ENCODE measurements around the gene DAAM1. TPM values are rescaled to one million over a fixed set of nuclear protein-coding genes. Genes with fewer than 3 reads are reported as not detected.

Gene DAAM1
- total and polyA plus RNA-seq, 2 donors from 2014 or later: 5.3 to 47.8 TPM

DNA sequence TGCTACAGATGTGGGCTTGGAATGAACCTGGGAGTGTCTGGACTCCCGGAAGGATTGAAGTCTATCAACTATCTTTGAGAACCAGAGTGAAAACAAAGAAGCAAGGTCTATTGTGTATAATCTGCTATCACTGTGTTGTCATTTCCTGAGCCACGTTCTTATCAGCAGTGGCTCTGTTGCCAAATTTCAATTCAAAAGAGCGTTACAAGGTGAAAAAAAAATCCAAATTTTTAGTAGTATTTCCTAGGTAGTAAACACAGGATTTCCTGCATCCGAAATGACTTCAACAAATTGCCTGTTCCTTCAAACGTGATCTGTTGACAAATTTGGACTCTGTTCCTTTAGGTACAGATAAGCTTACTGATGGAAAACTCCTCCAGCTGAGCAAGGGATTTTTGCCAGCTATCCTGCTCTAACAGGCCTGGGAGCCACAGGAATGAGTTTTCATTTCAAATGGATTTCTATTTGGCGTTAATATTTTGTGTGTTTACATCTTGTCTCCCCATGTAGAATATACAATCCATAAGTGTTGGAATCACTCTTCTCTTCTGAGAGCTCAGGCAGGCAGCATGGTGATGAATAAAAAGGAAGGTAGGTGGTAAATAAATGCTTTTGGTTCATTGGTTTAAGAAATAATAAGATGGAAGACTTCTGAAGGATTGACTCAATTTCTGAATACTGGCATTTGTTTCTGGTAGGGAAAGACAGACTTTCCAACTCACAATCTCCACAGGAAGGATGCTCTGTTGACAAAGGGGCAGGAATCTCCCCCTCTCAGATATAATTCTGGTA is 218.2 kb downstream of the DAAM1 start:
- Histone ChIP-seq H3K27ac (ENCODE audit: low read depth in 2 of 2, low read length in 2 of 2) (peak overlapping the region in 1 of 2 donors; percentile 62), H3K4me3 (ENCODE audit: low read length in 3 of 3) (no peak overlapping the region), H3K4me1 (ENCODE audit: control insufficient read depth in 2 of 3, insufficient read depth in 2 of 3, low read depth in 1 of 3, low read length in 3 of 3) (no peaks in the 10 kb centered on the region), H3K9ac (ENCODE audit: low read length in 3 of 3) (no peak overlapping the region), H3K36me3 (ENCODE audit: control insufficient read depth in 2 of 3, insufficient read depth in 3 of 3, low read length in 3 of 3) (no peaks in the 10 kb centered on the region), H3K9me3 (ENCODE audit: control insufficient read depth in 2 of 3, insufficient read depth in 1 of 3, low read length in 3 of 3) (no peaks in the 10 kb centered on the region), H3K27me3 (ENCODE audit: control insufficient read depth, insufficient read depth, low read length) (no peaks in the 10 kb centered on the region)
- TF ChIP-seq, protein P1, sequence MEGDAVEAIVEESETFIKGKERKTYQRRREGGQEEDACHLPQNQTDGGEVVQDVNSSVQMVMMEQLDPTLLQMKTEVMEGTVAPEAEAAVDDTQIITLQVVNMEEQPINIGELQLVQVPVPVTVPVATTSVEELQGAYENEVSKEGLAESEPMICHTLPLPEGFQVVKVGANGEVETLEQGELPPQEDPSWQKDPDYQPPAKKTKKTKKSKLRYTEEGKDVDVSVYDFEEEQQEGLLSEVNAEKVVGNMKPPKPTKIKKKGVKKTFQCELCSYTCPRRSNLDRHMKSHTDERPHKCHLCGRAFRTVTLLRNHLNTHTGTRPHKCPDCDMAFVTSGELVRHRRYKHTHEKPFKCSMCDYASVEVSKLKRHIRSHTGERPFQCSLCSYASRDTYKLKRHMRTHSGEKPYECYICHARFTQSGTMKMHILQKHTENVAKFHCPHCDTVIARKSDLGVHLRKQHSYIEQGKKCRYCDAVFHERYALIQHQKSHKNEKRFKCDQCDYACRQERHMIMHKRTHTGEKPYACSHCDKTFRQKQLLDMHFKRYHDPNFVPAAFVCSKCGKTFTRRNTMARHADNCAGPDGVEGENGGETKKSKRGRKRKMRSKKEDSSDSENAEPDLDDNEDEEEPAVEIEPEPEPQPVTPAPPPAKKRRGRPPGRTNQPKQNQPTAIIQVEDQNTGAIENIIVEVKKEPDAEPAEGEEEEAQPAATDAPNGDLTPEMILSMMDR (IDR thresholded peaks at IDR 0.05; ENCODE audit: borderline replicate concordance, extremely low read depth, insufficient read depth): no peak
- peak in 1 of 5 donors; percentile 45 for DNase-seq
- no peak for FAIRE-seq
- intact Hi-C loops (cut with DNase I): no loop called here

DNA sequence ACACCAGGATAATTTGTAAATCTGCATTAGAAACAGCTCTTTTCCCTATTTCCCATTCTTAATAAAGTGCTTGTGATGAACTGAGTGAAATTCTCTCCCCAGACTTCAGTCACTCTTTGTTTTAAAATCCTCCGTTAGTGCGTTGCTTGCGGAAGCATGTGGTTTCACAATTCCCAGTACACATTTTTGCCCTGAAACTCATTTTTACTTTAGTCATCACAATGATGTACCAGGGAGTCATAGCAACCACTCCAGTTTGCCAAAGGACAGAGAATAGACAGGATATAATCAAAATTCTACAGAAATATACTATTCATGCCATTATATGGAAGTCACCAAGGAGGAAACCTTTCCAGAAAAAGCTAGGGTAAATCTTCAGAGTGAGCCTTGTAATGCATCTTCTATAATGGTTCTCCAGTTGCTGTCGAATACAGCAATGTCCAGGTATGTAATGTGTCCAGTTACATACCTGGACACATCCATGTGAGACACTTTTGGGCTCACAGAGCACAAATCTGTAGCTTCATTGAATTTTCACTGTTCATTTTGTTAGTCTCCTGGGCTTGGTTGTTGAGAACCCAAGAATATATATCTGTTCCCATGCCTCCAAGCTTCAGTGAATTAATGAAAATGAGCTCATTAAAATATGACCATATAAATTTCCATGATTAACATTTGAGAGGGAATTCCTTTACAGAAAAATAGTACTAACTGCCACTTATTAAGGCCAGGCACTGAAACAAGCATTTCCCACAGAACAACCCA is 219.0 kb downstream of the DAAM1 start:
- H3K4me1 ChIP-seq (ENCODE audit: control insufficient read depth in 2 of 3, insufficient read depth in 2 of 3, low read depth in 1 of 3, low read length in 3 of 3): no peaks in the 10 kb centered on the region
- DNase-seq (peak in 1 of 5 donors; percentile 19), FAIRE-seq (no peak)
- H3K27me3 ChIP-seq (ENCODE audit: control insufficient read depth, insufficient read depth, low read length): no peaks in the 10 kb centered on the region
- H3K4me3 ChIP-seq (ENCODE audit: low read length in 3 of 3): no peak overlapping the region
- TF ChIP-seq, protein P1 (IDR thresholded peaks at IDR 0.05; ENCODE audit: borderline replicate concordance, extremely low read depth, insufficient read depth): no peak
- H3K27ac ChIP-seq (ENCODE audit: low read depth in 2 of 2, low read length in 2 of 2): peak overlapping the region in 1 of 2 donors; percentile 62
- H3K9me3 ChIP-seq (ENCODE audit: control insufficient read depth in 2 of 3, insufficient read depth in 1 of 3, low read length in 3 of 3): no peaks in the 10 kb centered on the region
- no peaks in the 10 kb centered on the region for H3K36me3 ChIP-seq (ENCODE audit: control insufficient read depth in 2 of 3, insufficient read depth in 3 of 3, low read length in 3 of 3)
- no peak overlapping the region for H3K9ac ChIP-seq (ENCODE audit: low read length in 3 of 3)
- intact Hi-C loops (cut with DNase I): no loop called here

DNA sequence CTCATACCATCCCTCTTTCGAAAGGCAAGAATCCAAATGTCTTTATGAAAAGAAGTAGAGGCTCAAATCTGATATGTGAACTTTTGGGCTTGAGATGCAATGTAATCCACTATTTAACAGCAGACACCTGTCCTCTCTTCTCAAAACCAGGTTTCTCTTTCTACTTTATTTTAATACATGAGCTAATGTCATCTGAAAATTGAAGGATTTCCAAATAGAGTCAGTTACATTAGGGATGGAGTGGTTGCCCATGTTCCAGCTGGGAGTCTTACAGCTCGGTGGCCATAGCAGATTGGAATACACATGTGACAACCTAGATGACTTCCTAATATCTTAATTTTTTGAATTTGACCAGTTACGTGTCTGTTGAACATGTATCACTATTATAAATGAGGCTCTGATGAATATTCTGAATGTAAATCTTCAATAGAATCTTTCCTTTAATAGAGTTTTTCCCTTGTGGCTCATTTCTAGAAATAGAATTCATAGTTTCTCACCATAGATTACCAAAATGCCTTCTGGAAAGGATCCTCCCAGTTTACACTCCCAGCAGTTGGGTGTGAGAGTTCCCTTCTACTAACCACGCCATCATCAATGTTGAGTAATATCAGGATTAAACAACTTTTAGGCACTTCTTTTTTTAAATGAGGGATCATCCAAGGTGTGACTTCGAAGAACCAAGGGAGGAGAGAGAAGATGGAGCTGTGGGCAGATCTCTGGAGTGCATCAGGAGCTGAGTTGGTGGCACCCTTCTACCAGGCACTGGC is 227.6 kb downstream of the DAAM1 start:
- intact Hi-C loops (cut with DNase I): no loop called here
- H3K27ac ChIP-seq (ENCODE audit: low read depth in 2 of 2, low read length in 2 of 2): no peak overlapping the region
- no peak for FAIRE-seq
- TF ChIP-seq, protein P1 (IDR thresholded peaks at IDR 0.05; ENCODE audit: borderline replicate concordance, extremely low read depth, insufficient read depth): no peak
- H3K36me3 ChIP-seq (ENCODE audit: control insufficient read depth in 2 of 3, insufficient read depth in 3 of 3, low read length in 3 of 3): no peaks in the 10 kb centered on the region
- no peak overlapping the region for H3K9ac ChIP-seq (ENCODE audit: low read length in 3 of 3)
- H3K27me3 ChIP-seq (ENCODE audit: control insufficient read depth, insufficient read depth, low read length): no peaks in the 10 kb centered on the region
- no peak for DNase-seq
- no peaks in the 10 kb centered on the region for H3K9me3 ChIP-seq (ENCODE audit: control insufficient read depth in 2 of 3, insufficient read depth in 1 of 3, low read length in 3 of 3)
- no peak overlapping the region for H3K4me3 ChIP-seq (ENCODE audit: low read length in 3 of 3)
- no peaks in the 10 kb centered on the region for H3K4me1 ChIP-seq (ENCODE audit: control insufficient read depth in 2 of 3, insufficient read depth in 2 of 3, low read depth in 1 of 3, low read length in 3 of 3)
